HEK293 (cell line): ENCODE data around the gene HIPK4.

ENCODE experiments used
- CTCF ChIP-seq: fragments of 450-650 bp; formaldehyde crosslinking; IDR thresholded peaks from 2 replicates; pipeline ENCODE4 v1.5.1; 2016; ENCODE audit warnings: missing biosample characterization, missing genetic modification characterization
- ELK4 ChIP-seq: IDR thresholded peaks from 2 replicates; pipeline ENCODE4 v1.6.1; 2011; ENCODE audit warnings: mild to moderate bottlenecking, low read depth, low read length, borderline replicate concordance
- KLF1 ChIP-seq: fragments of 450-650 bp; formaldehyde crosslinking; IDR thresholded peaks from 2 replicates; pipeline ENCODE4 v1.5.1; 2016; ENCODE audit warnings: missing biosample characterization, missing genetic modification characterization
- PRDM10 ChIP-seq: fragments of 450-650 bp; formaldehyde crosslinking; IDR thresholded peaks from 2 replicates; pipeline ENCODE4 v1.5.1; 2016; ENCODE audit warnings: missing biosample characterization, missing genetic modification characterization
- ZBTB20 ChIP-seq: fragments of 450-650 bp; formaldehyde crosslinking; IDR thresholded peaks from 2 replicates; pipeline ENCODE4 v1.5.1; 2016; ENCODE audit warnings: missing biosample characterization, missing genetic modification characterization
- ZBTB49 ChIP-seq: fragments of 450-650 bp; formaldehyde crosslinking; IDR thresholded peaks from 2 replicates; pipeline ENCODE4 v1.5.1; 2016; ENCODE audit warnings: missing biosample characterization, missing genetic modification characterization, low read depth
- ZFP41 ChIP-seq: fragments of 450-650 bp; formaldehyde crosslinking; IDR thresholded peaks from 2 replicates; pipeline ENCODE4 v1.5.1; 2016; ENCODE audit warnings: missing biosample characterization, missing genetic modification characterization, borderline replicate concordance
- ZNF146 ChIP-seq: fragments of 450-650 bp; formaldehyde crosslinking; IDR thresholded peaks from 2 replicates; pipeline ENCODE4 v1.5.1; 2016; ENCODE audit warnings: missing biosample characterization, missing genetic modification characterization
- ZNF148 ChIP-seq: fragments of 450-650 bp; formaldehyde crosslinking; IDR thresholded peaks from 2 replicates; pipeline ENCODE4 v1.5.0; 2017; ENCODE audit warnings: missing biosample characterization, missing genetic modification characterization, borderline replicate concordance
- ZNF76 ChIP-seq: fragments of 450-650 bp; formaldehyde crosslinking; IDR thresholded peaks from 2 replicates; pipeline ENCODE4; 2016; ENCODE audit warnings: low read depth, missing biosample characterization, missing genetic modification characterization, borderline replicate concordance
- ZNF768 ChIP-seq: fragments of 450-650 bp; formaldehyde crosslinking; IDR thresholded peaks from 2 replicates; pipeline ENCODE4 v1.5.1; 2018; ENCODE audit warnings: missing biosample characterization, mild to moderate bottlenecking, missing genetic modification characterization
- ZNF777 ChIP-seq: fragments of 450-650 bp; formaldehyde crosslinking; IDR thresholded peaks from 2 replicates; pipeline ENCODE4 v1.5.1; 2017; ENCODE audit warnings: missing biosample characterization, missing genetic modification characterization, borderline replicate concordance
- ZNF785 ChIP-seq: fragments of 450-650 bp; formaldehyde crosslinking; IDR thresholded peaks from 2 replicates; pipeline ENCODE4 v1.5.1; 2016; ENCODE audit warnings: missing biosample characterization, missing genetic modification characterization

GRCh38 chr19:40378509-40378908 is 11.5 kb downstream of the HIPK4 start:
- no peak for TF ChIP-seq ZNF148
- no peak for TF ChIP-seq ZBTB20 (tag by site-specific recombination)
- TF ChIP-seq PRDM10: peak; percentile 69; the same call in 1 of the 2 replicates
- no peak for TF ChIP-seq ZBTB49 (tag by site-specific recombination)
- peak; percentile 53; the same call in 1 of the 2 replicates for TF ChIP-seq CTCF (tag by site-specific recombination)
- TF ChIP-seq KLF1: no peak
- no peak for TF ChIP-seq ZNF785 (tag by site-specific recombination)
- no peak for TF ChIP-seq ZNF777
- TF ChIP-seq ELK4: no peak
- TF ChIP-seq ZNF76 (tag by site-specific recombination): no peak
- TF ChIP-seq ZNF768 (tag by site-specific recombination): no peak
- TF ChIP-seq ZFP41: no peak
- no peak for TF ChIP-seq ZNF146 (tag by site-specific recombination)
